Esophagus squamous epithelium (tissue), 4 donors: ENCODE results near the gene DPM1.

Experiments
- CTCF ChIP-seq, 6 experiments: fragments of 450-650 bp in 4 of 6; fragments of 200-600 bp in 2 of 6; sonication (generic) in 2 of 6; IDR thresholded peaks; one replicate each; pipeline ENCODE4 v1.5.1; 2016 to 2019; ENCODE audit warnings: antibody characterized with exemption in 6 of 6, mild to moderate bottlenecking in 4 of 6, moderate library complexity in 4 of 6
- POLR2A ChIP-seq, 4 donors: fragments of 450-650 bp; IDR thresholded peaks; one replicate each; pipeline ENCODE4 v1.6.1; 2017; ENCODE audit warnings: antibody characterized with exemption in 4 of 4, mild to moderate bottlenecking in 4 of 4, moderate library complexity in 3 of 4

- no peak for TF ChIP-seq POLR2A (IDR thresholded peaks at IDR 0.05)
- no peak for TF ChIP-seq CTCF (IDR thresholded peaks at IDR 0.05)
Observed at GRCh38 chr20:50892394-50892793, 65.9 kb downstream of the DPM1 start.
